ENCODE data around the gene SLC17A9.

SLC17A9 gene, protein sequence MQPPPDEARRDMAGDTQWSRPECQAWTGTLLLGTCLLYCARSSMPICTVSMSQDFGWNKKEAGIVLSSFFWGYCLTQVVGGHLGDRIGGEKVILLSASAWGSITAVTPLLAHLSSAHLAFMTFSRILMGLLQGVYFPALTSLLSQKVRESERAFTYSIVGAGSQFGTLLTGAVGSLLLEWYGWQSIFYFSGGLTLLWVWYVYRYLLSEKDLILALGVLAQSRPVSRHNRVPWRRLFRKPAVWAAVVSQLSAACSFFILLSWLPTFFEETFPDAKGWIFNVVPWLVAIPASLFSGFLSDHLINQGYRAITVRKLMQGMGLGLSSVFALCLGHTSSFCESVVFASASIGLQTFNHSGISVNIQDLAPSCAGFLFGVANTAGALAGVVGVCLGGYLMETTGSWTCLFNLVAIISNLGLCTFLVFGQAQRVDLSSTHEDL

DNA sequence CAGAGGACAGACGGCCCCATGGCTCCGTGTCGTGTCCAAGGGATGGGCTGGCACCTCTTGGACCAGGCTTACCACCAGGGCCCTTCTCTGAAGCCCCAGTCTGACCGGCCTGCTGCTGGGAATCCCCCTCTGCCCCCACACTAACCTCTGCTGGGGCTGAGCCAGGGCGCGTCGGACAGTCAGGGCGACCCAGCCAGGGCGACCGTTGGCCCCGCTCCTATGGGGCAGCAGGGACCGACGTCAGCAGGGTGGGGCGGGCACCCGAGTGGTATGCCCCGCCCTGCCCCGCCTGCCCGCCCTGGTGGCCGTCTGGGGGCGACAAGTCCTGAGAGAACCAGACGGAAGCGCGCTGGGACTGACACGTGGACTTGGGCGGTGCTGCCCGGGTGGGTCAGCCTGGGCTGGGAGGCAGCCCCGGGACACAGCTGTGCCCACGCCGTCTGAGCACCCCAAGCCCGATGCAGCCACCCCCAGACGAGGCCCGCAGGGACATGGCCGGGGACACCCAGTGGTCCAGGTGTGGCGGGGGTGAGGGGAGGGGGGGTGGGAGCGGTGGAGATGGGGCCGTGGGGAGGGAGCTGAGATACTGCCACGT lies at the start of gene SLC17A9:
Gene SLC17A9 (plus strand): TSS at position 337 of the 595 bp plus-strand sequence. CDS start 122 bp downstream, at position 459.
- no peak for DNase-seq (ENCODE audit: low read depth)

DNA sequence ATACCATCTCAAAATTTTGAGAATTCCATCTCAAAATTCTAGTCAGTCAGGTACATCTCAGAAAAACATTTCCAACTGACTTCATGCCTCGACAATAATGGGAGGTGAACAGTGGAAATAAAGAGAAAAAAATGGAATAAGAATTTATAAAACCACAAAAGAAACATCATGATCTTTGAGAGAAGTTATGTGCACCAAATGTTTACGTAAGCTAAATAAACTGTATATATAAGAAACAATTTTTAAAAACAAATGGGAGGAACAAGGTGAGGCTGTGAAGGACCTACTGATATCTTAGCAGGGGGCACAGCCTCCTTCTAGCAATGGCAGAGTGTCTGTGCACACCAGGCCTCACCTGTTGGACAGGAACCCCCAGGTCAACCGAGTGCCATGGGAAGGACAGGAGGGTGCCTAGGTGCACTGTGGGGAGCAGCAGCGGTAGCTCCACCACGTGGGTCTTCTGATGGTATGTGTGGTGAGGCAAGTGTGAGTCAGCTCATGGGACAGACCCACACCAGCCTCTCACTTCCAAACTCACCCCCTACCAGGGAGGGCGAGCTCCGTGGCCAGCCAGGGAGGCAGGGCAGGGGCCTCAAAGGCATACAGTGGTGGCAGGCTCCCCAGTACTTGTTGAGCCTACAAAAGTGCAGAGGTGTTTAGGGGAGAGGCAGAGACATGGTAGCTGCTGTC lies 49.4 kb upstream of the SLC17A9 start:
- DNase-seq (ENCODE audit: low read depth), result no peak

DNA sequence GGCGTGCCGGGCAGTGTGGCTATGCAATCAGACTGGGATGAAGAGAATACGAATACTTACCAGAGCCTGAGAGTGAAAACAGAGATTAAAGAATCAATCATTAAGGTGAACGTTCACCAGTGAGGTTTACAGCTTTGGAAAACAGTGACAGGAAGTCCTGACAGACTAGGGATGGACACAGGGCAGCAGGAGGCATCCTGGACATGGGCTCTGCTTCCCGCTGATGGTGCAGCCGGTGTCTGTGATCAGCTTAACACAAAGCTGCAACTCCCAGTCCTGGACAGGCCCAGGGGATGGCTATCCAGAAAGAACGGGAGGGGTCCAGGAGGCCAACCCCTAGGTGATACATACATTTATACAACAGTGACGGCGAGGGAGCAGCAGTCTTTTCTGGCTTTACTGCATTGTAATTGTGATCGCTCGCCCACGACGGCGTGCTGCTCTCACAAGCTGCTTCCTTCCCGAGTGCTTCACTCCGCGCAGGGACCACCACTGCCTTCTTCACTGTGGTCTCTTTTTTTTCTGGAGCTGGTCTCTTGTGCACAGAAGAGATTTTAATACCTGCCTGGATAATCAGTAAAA lies 46.9 kb upstream of the SLC17A9 start:
- DNase-seq (ENCODE audit: low read depth), result no peak

DNA sequence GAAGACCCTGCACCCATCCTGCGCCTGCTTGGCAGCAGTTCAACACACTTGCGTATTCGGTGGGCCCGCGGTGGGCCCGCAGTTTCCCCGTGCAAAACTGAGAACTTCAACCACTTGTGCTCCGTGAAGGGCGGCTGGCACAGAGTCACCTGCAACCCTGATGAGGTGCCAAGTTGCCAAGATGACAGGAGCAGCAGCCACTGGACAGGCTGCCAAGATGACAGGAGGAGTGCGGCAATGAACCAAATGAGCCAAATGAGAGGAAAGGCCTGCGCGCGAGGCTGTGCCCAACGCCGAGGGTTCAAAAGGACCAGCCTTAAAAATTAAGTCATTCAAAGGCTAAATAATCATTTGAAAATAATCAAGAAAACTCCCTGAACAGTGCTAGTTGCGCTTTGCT lies 46.3 kb upstream of the SLC17A9 start:
- DNase-seq (ENCODE audit: low read depth), result no peak

DNA sequence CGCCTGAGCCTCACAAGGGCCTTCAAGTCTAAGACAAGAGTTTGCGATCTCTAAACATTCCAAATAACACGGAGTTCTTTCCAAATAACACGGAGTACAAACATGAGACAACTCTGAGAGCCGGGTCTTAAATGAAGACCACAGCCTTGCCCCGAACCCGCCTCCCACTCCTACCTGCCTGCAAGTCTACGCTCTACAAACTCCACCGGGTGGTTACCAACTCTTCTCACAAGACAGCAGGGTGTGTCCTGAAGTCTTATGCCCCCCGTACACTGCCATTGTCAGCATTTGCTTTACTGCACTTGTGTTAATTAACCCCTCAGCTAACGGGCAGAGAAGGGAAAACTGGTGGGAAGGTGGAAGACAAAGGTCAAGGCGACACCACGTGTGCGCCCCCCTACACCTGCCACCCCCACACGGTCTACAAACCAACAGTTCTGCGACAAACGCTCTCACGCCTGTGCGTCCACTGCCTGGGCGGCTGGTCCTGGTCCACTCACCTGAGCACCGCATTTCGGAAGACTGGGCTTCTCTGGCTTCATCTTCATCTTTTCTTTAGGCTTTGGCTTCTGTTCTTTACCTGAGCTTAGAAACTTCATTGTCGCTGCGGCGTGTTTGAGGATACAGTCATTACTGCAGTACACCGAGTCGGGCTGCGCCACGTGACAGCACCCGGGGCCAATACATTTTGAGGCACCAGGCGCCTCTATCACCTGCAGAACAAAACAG lies 45.7 kb upstream of the SLC17A9 start:
- DNase-seq (ENCODE audit: low read depth), result no peak

DNA sequence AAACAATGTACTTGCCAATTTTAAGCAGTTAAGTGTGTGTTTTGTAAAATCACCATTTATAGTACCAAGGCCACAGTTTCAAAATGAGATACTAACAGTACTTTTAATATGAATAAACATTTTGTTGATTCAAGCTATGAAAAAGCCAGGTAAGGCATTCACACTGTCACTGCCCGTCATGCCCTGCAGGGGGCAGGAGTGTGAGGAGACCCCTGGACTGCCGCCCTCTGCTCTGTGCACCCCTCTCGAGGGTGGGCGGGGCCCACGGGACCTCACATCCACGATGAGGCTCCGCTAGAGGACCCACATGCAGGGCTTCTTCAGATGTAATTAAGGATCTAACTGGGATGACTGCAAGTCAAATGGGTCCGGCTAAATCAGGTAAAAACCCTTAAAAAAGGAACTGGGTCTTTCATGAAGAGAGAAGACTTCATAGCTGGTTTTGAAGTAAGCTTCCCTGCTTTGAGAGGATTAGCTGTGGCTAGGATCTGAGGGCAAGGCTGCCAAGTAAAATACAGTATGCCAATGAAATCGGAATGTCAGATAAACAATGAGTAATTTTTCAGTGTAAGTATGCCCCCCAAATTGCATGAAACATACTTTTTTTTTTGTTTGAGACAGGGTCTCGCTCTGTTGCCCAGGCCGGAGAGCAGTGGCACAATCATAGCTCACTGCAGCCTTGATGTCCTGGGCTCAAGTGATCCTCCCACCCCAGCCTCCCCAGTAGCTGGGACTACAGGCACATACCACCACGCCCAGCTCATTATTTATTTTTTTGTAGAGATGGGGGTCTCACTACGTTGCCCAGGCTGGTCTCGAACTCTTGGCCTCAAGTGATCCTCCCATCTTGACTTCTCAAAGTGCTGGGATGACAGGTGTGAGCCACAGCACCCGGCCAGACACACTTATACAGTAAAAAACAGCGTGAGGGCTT lies 44.9 kb upstream of the SLC17A9 start:
- DNase-seq (ENCODE audit: low read depth), result no peak

DNA sequence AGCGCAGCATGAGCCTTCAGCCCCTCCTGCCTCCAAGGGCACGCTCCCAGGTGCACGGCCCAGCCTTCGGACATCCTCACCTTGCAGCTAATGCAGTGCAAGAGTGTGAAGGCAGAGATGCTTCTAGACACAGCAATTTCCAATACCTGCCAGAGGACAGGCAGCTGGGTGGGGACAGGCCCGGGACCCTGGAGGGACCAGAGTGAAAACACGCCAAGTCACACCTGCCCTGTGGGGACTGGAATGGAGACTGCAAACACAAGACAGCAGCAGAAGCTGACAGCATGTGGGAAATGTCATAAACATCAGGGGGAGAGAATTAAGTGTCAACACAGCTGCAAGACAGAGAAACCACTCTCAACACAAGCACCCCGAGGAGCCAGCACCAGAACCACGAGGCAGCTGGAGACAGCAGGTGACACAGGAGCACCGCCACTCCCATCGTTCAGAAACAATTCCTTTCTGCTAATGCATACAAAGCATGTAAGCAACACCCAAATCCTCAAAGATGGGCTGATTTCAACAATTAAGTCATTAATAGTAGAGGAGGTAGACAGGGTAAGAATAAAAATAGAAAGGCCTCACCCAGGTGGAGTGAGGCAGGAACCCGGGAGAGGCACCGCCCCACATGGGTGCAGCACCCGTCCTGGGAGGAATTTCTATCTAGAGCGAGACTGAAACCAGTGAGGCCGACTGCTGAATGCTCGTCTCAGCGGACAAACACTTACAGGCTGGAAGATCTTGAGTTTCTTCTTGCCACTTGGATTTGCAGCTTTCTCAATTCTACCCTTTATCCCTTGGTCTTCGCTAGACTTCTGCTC lies 43.3 kb upstream of the SLC17A9 start:
- no peak for DNase-seq (ENCODE audit: low read depth)

DNA sequence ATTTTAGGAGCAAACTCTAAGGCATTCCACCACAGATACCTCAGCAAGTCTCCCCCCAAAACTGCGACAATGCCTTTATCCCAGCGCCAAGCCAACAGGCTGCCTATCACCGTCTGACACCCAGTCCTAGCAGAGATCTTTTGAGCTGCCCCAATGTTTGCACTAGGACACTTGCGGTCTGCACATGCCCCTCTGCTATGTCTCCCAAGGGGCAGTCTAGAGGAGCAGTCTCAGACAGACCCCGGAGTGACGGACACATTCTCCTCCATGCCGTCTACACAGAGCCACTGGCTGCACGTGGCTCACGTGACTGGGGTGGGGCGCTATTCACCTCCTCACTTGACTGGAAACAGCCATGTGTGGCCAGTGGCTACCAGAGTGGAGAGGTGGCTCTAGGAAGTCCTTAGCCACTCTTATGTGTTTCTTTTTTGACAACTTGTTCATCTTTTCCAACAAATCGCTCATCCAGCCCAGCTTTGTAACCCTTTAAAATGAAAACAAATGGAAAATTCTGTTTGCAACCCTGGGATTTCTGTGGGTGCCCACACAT lies 42.2 kb upstream of the SLC17A9 start:
- DNase-seq (ENCODE audit: low read depth), result no peak

DNA sequence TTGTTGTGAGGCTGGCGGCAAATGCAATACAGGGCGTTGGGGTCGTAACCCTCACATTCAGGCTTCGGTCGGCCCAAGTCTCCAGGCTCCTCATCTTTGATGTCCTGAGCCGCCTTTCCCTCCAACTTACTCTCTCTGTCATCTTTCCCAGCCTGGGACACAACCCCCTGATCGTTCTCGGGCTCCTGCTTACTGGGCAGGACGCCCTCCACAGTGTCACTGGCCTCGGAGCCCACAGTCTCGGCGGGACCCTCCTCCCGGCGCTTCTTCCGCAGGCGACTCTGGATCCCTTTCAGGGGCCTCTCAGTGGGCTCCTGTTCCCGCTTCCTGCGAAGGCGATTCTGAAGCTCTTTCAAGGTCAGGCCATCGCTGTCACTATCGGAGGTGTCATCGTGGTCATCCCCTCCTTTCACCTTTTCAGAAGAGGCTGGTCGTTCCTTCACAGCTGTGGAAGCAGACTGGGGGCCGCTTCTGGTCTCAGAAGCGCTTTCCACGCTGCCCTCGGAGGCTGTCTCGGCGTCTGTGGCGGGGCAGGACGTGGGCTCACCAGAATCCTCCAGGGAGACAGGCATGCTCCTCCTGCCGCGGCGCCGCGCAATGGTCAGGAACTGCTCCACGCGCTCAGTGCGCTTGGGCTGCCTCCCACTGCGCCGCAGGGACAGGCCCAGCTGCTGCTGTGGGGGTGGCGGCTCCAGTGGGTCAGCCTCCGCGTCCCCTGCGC lies 41.6 kb upstream of the SLC17A9 start:
- no peak for DNase-seq (ENCODE audit: low read depth)

DNA sequence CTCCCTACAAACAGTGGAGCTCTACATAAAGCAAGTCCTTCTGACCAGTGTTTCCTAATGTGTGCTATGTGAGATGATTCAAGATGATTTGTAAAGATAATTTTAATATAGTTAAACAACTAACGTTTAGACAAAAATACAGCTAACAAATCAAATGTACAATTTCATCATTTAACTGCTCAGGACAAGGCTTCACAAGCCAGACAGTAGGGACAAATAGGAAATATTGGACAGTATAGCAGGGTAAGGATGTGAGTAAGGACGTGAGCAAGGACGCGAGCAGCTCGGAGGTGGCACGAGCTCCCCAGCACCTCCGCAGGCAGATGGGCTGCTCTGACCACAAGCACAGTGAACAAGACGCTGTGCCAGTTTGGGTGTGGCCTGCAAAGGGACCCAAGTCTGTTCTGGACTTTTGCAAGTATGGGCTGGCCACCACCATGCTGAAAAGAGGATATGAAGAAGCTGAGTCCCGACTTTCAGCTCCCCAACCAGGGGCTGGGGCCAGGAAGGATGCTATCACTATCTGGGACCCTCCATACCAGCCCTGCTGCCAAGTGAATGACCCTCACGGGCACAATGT lies 40.7 kb upstream of the SLC17A9 start:
- DNase-seq (ENCODE audit: low read depth), result no peak

DNA sequence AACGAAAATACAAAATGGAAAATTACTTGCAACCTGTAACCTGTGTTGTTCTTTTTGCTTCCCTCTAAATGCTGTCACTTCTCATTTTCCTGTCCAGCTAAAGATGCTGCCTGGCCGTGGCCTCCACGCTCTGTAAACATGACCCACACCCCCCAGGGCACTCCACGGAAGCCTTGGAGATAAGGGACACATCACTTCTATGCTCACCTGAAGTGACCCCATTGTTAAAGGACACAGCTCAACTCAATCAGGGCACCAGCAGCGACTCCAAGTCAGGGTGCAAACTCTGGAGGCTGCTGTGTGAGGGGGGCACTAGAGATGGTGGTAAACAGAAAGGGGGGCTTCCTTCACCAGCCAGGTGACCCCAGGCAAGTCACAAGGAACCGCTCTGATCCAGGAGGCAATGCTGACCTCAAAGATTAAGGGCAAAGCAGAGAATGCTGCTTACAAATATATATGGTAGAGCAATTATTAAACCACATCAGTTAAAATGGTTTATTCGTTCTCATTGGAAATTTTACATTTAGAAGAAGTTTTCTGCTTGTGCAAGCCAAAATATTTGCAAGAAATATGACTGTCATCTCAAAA lies 39.4 kb upstream of the SLC17A9 start:
- DNase-seq (ENCODE audit: low read depth), result no peak

DNA sequence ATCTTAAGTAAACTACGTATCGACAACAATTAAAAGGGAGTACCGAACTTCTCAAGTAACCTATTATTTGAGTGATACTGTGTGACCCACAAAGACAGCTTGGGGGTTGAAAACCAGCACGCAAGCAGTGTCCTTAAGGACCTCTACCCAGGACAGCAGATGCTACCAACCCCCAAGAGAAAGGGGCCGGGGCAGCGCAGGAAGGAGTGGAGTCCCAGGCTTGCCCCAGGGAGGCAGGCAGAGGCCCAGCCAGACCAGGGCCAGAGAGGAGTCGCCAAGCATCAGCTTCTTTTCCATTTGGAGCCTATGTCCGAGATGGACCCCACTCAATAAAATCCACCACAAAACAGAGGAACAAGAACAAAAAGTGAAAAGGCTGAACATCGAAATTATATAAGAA lies 38.1 kb upstream of the SLC17A9 start:
- DNase-seq (ENCODE audit: low read depth), result no peak

DNA sequence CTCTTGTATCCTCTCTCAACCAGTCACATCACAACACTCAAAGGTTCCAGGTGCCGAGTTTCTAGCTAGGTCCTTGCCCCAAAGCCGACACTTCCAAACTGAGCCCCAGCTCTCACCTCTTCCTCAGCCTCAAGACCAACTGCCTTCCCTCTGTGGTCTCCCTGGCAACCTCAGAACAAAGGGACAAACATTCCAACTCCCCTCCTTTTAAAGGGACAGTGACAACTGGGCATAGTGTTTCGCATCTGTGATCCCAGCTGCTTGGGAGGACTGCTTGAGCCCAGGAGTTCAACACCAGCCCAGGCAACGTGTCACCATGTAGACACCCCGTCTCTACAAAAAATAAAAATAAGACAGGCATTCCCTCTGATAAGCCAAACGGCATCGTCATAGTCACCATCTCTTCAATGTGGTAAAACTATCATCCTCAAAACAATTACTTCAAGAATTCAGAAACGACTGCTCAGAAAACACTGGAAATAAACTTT lies 37.5 kb upstream of the SLC17A9 start:
- no peak for DNase-seq (ENCODE audit: low read depth)

DNA sequence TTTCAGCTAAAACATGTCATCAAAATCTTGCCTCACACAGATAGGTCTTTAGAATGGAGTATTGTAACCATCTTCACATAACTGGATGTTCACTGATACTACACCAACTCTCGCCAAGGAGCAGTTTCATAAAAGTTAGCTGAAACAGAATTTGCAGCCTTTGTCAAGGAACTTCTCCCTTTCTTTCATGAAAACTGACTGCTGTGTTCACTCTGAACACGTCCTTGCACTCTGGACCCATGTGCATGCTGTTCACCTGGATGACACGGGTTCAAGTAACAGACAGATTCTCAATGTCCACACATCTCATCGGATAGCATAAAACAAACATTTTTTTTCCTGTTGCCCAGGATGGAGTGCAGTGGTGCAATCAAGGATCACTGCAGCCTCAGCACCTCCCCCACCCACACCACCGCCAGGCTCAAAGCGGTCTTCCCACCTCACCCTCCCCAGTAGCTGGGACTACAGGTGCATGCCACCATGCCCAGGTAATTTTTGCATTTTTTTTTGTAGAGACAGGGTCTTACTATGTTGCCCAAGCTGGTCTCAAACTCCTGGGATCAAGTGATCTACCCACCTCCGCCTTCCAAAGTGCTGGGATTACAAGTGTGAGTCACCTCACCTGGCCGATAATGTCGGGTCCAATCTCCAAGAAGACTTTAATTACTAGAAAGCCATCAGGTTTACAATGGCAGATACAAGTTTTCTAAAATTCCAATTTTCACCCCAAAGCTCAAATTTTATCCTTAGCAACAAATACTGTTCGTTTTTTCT lies 35.6 kb upstream of the SLC17A9 start:
- DNase-seq (ENCODE audit: low read depth), result no peak

DNA sequence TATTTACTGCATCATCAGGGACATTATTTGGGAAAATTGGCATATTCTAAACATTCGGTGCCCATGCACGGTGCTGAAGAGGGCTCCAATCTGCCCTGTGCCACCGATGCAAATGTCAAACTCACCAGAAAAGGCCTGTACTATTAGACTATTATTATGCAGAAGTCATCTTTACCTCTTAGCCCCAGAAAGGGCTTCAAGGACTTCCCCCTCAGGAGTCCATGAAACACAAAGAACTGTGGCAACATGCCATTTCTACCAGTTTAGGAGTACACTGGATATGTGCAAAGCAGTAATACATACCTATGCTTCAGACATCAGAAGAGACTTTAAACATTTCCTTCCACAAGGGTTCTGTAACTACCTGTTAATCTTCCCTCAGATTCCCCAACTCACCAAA lies 34.8 kb upstream of the SLC17A9 start:
- no peak for DNase-seq (ENCODE audit: low read depth)

DNA sequence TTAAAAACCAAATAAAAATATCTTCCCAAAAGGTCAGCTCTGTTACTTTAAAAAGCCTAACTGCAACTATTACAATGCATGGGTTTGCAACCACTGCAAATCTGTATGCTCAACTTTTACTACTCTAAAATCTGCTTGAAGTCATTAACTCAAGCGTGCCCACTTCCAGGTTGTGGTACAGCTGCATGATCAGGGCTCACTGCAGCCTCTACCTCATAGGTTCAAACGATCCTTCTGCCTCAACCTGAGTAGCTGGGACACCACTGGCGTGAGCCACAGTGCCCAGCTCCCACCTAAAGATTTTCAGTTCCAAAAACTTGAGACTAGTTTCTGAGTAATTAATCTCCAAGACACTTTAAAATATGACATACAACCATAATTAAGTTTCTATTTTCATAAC lies 34.4 kb upstream of the SLC17A9 start:
- DNase-seq (ENCODE audit: low read depth), result no peak

DNA sequence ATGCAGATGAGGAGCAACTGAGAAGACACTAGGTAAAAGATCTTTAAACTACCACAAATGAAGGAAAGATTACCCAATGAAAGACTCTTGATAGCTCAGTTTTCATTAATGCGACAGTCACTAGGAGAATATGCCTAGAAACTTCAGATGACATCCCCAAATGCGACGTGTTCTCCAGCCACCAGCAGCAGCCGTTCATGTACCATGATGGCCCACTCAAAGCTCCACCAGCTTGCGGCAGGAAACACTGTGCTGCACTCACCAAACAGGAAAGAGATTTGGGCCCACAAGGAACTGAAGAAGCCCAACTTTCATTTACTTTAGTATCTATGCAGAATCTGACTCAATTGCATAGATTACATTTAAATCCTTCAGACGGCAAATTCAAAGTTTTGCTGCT lies 33.7 kb upstream of the SLC17A9 start:
- DNase-seq (ENCODE audit: low read depth), result no peak

Data from activated T-cell treated with anti-CD3 and anti-CD28 coated beads for 24 hours (primary cell).